Endothelial cell of umbilical vein (primary cell): ENCODE results near the gene TBC1D14. TPM values are rescaled to one million over a fixed set of nuclear protein-coding genes. Genes with fewer than 3 reads are reported as not detected.

Source experiments
- BruUV-seq: library from RNA; stranded (reverse); fragments of 400-500 nt; replicated peaks from 2 replicates; lab custom pipeline; 2021; lab: Mats Ljungman, UMichigan
- CTCF ChIA-PET: fragments of 300-600, 350-600 bp; sonication (Branson Sonifier 250); formaldehyde crosslinking; loops from one replicate; lab custom pipeline; 2021; ENCODE audit warnings: antibody characterized with exemption, inconsistent platforms; lab: Charles Lee
- POLR2A ChIA-PET: fragments of 300-600, 350-600 bp; sonication (Branson Sonifier 250); formaldehyde crosslinking; loops from one replicate; lab custom pipeline; 2021; ENCODE audit warnings: antibody characterized with exemption, inconsistent platforms; lab: Charles Lee
- DNase-seq: peaks from one replicate; pipeline ENCODE4 v3.0.0-alpha.2; 2011; ENCODE audit warnings: low read depth, low spot score
- FAIRE-seq: peaks from 2 replicates; lab custom pipeline; 2011; peaks lifted over from hg19 to GRCh38; lab: Jason Lieb, UNC
- H2AFZ ChIP-seq: 2 replicates; pipeline ENCODE4 v1.6.0; 2012; ENCODE audit warnings: low read depth, low read length, control low read depth, inconsistent platforms
- H3K27ac ChIP-seq: 2 replicates; pipeline ENCODE4 v1.5.1; 2011; ENCODE audit warnings: low read depth, mild to moderate bottlenecking, control low read depth, low read length, moderate library complexity; ENCODE audit not compliant: insufficient read depth
- H3K27me3 ChIP-seq, 2 experiments: 2 replicates each; pipeline versions ENCODE4 v1.6.0 to v1.6.1; 2011; ENCODE audit warnings: low read length in 2 of 2, mixed read lengths in 1 of 2; ENCODE audit not compliant: control insufficient read depth in 2 of 2, insufficient read depth in 2 of 2
- H3K36me3 ChIP-seq, 2 experiments: 2 replicates in 1 of 2; 3 replicates in 1 of 2; pipeline ENCODE4 v1.5.1; 2011; ENCODE audit warnings: low read length in 2 of 2, mild to moderate bottlenecking in 1 of 2, moderate library complexity in 1 of 2; ENCODE audit not compliant: control insufficient read depth in 2 of 2, insufficient read depth in 2 of 2; ENCODE audit errors: extremely low read depth in 1 of 2
- H3K4me1 ChIP-seq: 3 replicates; pipeline ENCODE4 v1.5.1; 2011; ENCODE audit warnings: mild to moderate bottlenecking, low read length; ENCODE audit not compliant: control insufficient read depth, insufficient read depth; ENCODE audit errors: extremely low read depth
- H3K4me2 ChIP-seq: 2 replicates; pipeline ENCODE4 v1.6.1; 2011; ENCODE audit warnings: low read length, control low read depth, mixed read lengths; ENCODE audit not compliant: insufficient read depth
- H3K4me3 ChIP-seq, 3 experiments: fragments of 200-600 bp in 1 of 3; sonication (generic), shearing (Covaris generic) in 1 of 3; replicated peaks in 1 of 3; 2 replicates each; pipeline ENCODE4 v1.5.1; 2011 to 2016; ENCODE audit warnings: control low read depth in 3 of 3, low read length in 3 of 3, mild to moderate bottlenecking in 2 of 3, inconsistent platforms in 1 of 3, low read depth in 1 of 3, moderate library complexity in 1 of 3; ENCODE audit not compliant: insufficient read depth in 1 of 3
- H3K79me2 ChIP-seq: 2 replicates; pipeline ENCODE4 v1.6.0; 2012; ENCODE audit warnings: low read length, inconsistent platforms; ENCODE audit not compliant: control insufficient read depth, insufficient read depth
- H3K9ac ChIP-seq: replicated peaks from 2 replicates; pipeline ENCODE3; 2011; ENCODE audit warnings: low read length, control low read depth; ENCODE audit not compliant: insufficient read depth; ENCODE audit errors: extremely low read depth
- H3K9me1 ChIP-seq: replicated peaks from 3 replicates; pipeline ENCODE4 v1.6.0; 2011; ENCODE audit warnings: mild to moderate bottlenecking, low read length; ENCODE audit not compliant: control insufficient read depth, insufficient read depth; ENCODE audit errors: extremely low read depth
- H3K9me3 ChIP-seq: replicated peaks from 2 replicates; pipeline ENCODE4 v1.5.1; 2012; ENCODE audit warnings: low read length, inconsistent platforms; ENCODE audit not compliant: control insufficient read depth, insufficient read depth
- H4K20me1 ChIP-seq: replicated peaks from 2 replicates; pipeline ENCODE3; 2011; ENCODE audit warnings: mild to moderate bottlenecking, low read length; ENCODE audit not compliant: control insufficient read depth, insufficient read depth; ENCODE audit errors: extremely low read depth
- FOS ChIP-seq: IDR thresholded peaks from 2 replicates; pipeline ENCODE4 v1.6.1; 2011; ENCODE audit warnings: mild to moderate bottlenecking, low read length, moderate library complexity, borderline replicate concordance; ENCODE audit not compliant: insufficient read depth
- GATA2 ChIP-seq: IDR thresholded peaks from 2 replicates; pipeline ENCODE4 v1.7.0; 2011; ENCODE audit warnings: low read depth, mild to moderate bottlenecking, moderate library complexity, mixed read lengths, low read length; ENCODE audit not compliant: insufficient read length, insufficient read depth
- JUN ChIP-seq: IDR thresholded peaks from 2 replicates; pipeline ENCODE4 v1.6.1; 2011; ENCODE audit warnings: borderline replicate concordance, low read depth; ENCODE audit not compliant: insufficient read length, insufficient read depth
- MYC ChIP-seq: IDR thresholded peaks from one replicate; pipeline ENCODE4 v1.6.1; 2011; ENCODE audit warnings: mild to moderate bottlenecking, low read depth, low read length
- POLR2A ChIP-seq: IDR thresholded peaks from 2 replicates; pipeline ENCODE4 v1.6.1; 2012; ENCODE audit warnings: low read depth, mild to moderate bottlenecking, control low read depth, low read length
- POLR2AphosphoS5 ChIP-seq: IDR thresholded peaks from 2 replicates; pipeline ENCODE4 v1.6.1; 2012; ENCODE audit warnings: low read depth, mild to moderate bottlenecking, control low read depth, low read length, moderate library complexity; ENCODE audit not compliant: insufficient read depth
- dilution Hi-C: fragments of 300-500 bp; cut with MboI; formaldehyde crosslinking; loops from one replicate; pipeline ENCODE4 v1.15.0; 2019; ENCODE audit warnings: low sequenced_read_pairs; ENCODE audit not compliant: extremely low pct_ligation_motif_present
- intact Hi-C: fragments of 100-400 bp; cut with micrococcal nuclease; formaldehyde crosslinking; loops from one replicate; pipeline ENCODE4 v1.10.0; 2022
- polyA plus RNA-seq, 4 experiments: library from polyadenylated mRNA; depleted of rRNA in 3 of 4; stranded (reverse) in 3 of 4; unstranded in 1 of 4; fragments of >200 nt; gene quantifications; 2 replicates each; pipeline versions ENCODE4 v1.2.1 to v1.2.3, GENCODE V29; 2011 to 2012; ENCODE audit warnings: missing spikeins in 1 of 4
- total RNA-seq: library from RNA; stranded (reverse); gene quantifications from 2 replicates; pipeline ENCODE4 v1.2.3, GENCODE V29; 2021
- TF ChIP-seq, protein P1 (sequence below): IDR thresholded peaks from 2 replicates; pipeline ENCODE4 v1.6.1; 2011; ENCODE audit not compliant: insufficient read depth, insufficient read length
- TF ChIP-seq, protein P2 (sequence below), 2 donors: IDR thresholded peaks; 1 replicate in 1 of 2; 2 replicates in 1 of 2; pipeline ENCODE4 v1.5.1; 2011; ENCODE audit warnings: low read length in 2 of 2, mild to moderate bottlenecking in 2 of 2, moderate library complexity in 2 of 2, control low read depth in 1 of 2, inconsistent platforms in 1 of 2, low read depth in 1 of 2; ENCODE audit not compliant: insufficient read depth in 1 of 2; ENCODE audit errors: extremely low read depth in 1 of 2

Gene TBC1D14
- total and polyA plus RNA-seq, 2 donors (not counting 3 experiments of a cell fraction or from before 2014, with no cell fraction given) = 23.7 to 24.8 TPM

DNA sequence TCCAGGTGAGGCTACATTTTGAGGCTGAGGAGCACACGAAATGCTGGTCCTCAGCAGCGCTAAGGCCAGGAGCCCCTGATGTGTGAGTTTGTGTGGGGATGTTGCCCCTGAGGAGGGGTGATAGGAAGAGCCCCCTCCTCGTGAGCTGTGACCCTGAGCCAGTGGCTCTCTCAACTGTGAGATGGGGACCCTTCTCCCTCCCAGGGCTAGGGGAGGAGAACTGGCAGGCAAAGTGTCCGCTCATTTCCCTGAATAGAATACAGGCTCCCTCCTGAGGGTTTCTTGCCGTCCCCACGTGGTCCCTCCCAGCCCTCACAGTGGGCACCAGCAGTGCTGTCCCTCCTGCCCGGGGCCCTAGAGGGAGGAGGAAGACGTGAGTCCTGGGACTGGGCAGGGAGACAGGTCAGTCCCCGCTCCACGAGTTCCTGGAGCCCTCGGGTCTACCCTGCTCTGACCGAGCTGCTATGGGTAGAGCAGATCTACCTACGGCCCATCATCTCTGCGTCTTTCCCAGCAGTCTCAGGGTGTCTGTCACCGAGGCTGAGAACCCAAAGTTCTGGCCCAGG lies 21.0 kb upstream of the TBC1D14 start:
- Histone ChIP-seq H3K4me1 (no peaks in the 10 kb centered on the region), H3K9me3 (no peaks in the 10 kb centered on the region), H4K20me1 (no peaks in the 10 kb centered on the region), H3K27me3 (no peaks in the 10 kb centered on the region), H3K27ac (no peak overlapping the region), H3K9ac (no peak overlapping the region), H3K9me1 (no peaks in the 10 kb centered on the region), H3K4me2 (no peak overlapping the region), H3K79me2 (no peaks in the 10 kb centered on the region), H3K36me3 (peaks cover 0 to 2% of the 10 kb centered on the region in 2 experiments), H2AFZ (no peak overlapping the region), H3K4me3 (no peak overlapping the region)
- POLR2A ChIA-PET = no interaction called here
- FAIRE-seq (no peak), DNase-seq (no peak)
- intact Hi-C loops (no loop called here), dilution Hi-C loops (no loop called here)
- no TSS peak for BruUV-seq
- no peak for TF ChIP-seq POLR2A
- CTCF ChIA-PET = interaction anchor here (0.7 kb wide), 1 partner anchor 11 kb away, joined by 3 read pairs; no protein-coding TSS in a partner anchor

DNA sequence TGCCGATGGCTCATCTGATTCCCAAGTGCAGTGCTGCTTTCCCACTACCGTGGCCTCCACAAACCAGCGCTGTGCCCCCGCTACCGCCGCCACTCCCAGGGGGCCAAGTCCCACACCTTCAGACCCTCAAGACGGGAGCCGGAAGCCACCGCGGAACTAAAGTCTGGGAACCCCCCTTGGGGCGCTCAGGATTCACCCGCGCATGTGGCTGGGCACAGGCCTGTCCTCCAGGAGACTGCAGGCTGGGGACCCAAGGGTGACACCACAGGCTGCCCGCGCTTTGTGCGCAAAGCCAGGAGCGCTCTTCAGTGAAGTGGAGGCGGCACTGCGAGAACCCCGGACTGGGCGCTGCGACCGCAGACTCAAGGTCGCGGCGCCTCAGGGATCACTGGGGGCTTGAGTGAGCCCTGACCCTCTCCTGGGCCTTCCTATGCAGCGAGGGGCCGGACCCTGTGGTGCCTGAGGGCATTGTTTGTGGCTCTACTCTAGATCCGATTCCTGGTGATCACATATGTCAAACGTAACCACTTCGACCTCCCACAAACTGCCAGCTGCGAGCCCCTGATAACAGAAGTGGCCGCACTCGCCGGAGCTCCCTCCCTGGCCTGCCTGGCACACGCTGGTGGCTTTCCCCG lies 20.4 kb upstream of the TBC1D14 start:
- BruUV-seq = no TSS peak
- intact Hi-C loops = no loop called here
- DNase-seq = no peak
- no peaks in the 10 kb centered on the region for H4K20me1 ChIP-seq
- H3K4me3 ChIP-seq = no peak overlapping the region
- no peak for FAIRE-seq
- no peaks in the 10 kb centered on the region for H3K27me3 ChIP-seq
- dilution Hi-C loops = no loop called here
- no peak overlapping the region for H3K4me2 ChIP-seq
- H2AFZ ChIP-seq = no peak overlapping the region
- H3K79me2 ChIP-seq = no peaks in the 10 kb centered on the region
- H3K4me1 ChIP-seq = no peaks in the 10 kb centered on the region
- TF ChIP-seq, protein P1, sequence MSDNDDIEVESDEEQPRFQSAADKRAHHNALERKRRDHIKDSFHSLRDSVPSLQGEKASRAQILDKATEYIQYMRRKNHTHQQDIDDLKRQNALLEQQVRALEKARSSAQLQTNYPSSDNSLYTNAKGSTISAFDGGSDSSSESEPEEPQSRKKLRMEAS = no peak
- TF ChIP-seq, protein P2, sequence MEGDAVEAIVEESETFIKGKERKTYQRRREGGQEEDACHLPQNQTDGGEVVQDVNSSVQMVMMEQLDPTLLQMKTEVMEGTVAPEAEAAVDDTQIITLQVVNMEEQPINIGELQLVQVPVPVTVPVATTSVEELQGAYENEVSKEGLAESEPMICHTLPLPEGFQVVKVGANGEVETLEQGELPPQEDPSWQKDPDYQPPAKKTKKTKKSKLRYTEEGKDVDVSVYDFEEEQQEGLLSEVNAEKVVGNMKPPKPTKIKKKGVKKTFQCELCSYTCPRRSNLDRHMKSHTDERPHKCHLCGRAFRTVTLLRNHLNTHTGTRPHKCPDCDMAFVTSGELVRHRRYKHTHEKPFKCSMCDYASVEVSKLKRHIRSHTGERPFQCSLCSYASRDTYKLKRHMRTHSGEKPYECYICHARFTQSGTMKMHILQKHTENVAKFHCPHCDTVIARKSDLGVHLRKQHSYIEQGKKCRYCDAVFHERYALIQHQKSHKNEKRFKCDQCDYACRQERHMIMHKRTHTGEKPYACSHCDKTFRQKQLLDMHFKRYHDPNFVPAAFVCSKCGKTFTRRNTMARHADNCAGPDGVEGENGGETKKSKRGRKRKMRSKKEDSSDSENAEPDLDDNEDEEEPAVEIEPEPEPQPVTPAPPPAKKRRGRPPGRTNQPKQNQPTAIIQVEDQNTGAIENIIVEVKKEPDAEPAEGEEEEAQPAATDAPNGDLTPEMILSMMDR (IDR thresholded peaks at IDR 0.05; ENCODE audit: extremely low read depth in 1 of 2, insufficient read depth in 1 of 2, low read depth in 1 of 2, low read length in 2 of 2) = no peak
- TF ChIP-seq MYC (no peak), JUN (no peak), POLR2AphosphoS5 (no peak), FOS (no peak), GATA2 (no peak)
- CTCF ChIA-PET = interaction anchor here (0.7 kb wide), 1 partner anchor 10 kb away, joined by 3 read pairs; no protein-coding TSS in a partner anchor
- peaks cover 0 to 1% of the 10 kb centered on the region in 2 experiments for H3K36me3 ChIP-seq
- H3K9me1 ChIP-seq = no peaks in the 10 kb centered on the region
- no peak overlapping the region for H3K9ac ChIP-seq
- H3K9me3 ChIP-seq = no peaks in the 10 kb centered on the region
- POLR2A ChIA-PET = no interaction called here
- no peak overlapping the region for H3K27ac ChIP-seq
